ENCODE data around the gene SZT2.
"Not testable (repeated sequence)": the region's sequence is repeated elsewhere in the genome, so short reads cannot be mapped to it uniquely, and the experiment has no call there.

Gene SZT2

GRCh38 chr1:43454270-43455011, 64.7 kb downstream of the SZT2 start:
- Mint-ChIP-seq H3K4me1 (ENCODE audit: low read depth) (peaks cover 21% of the 10 kb centered on the region), H3K36me3 (peaks cover 3% of the 10 kb centered on the region), H3K27ac (peak overlapping the region; percentile 82), H3K27me3 (peaks cover 16% of the 10 kb centered on the region), H3K9me3 (ENCODE audit: low read depth) (no peaks in the 10 kb centered on the region), H3K4me3 (peak overlapping the region; percentile 91)

GRCh38 chr1:43455213-43455889, 65.7 kb downstream of the SZT2 start:
- Mint-ChIP-seq H3K4me3 (no peak overlapping the region), H3K4me1 (ENCODE audit: low read depth) (peaks cover 21% of the 10 kb centered on the region)

GRCh38 chr1:43458379-43458778, 68.7 kb downstream of the SZT2 start:
- Mint-ChIP-seq H3K27me3 (peaks cover 16% of the 10 kb centered on the region), H3K4me1 (ENCODE audit: low read depth) (peaks cover 14% of the 10 kb centered on the region)
- H3K27ac Mint-ChIP-seq; H3K4me3 Mint-ChIP-seq; H3K9me3 Mint-ChIP-seq (ENCODE audit: low read depth); H3K36me3 Mint-ChIP-seq: not testable (repeated sequence)

More at GRCh38 chr1:43455213-43455889, 65.7 kb downstream of the SZT2 start:
- Mint-ChIP-seq H3K36me3 (peaks cover 3% of the 10 kb centered on the region), H3K9me3 (ENCODE audit: low read depth) (no peaks in the 10 kb centered on the region), H3K27ac (no peak overlapping the region), H3K27me3 (peaks cover 16% of the 10 kb centered on the region)

- Mint-ChIP-seq H3K36me3 (no peaks in the 10 kb centered on the region), H3K4me1 (ENCODE audit: low read depth) (peaks cover under 1% of the 10 kb centered on the region), H3K27ac (no peak overlapping the region), H3K4me3 (no peak overlapping the region), H3K9me3 (ENCODE audit: low read depth) (no peaks in the 10 kb centered on the region), H3K27me3 (peaks cover 9% of the 10 kb centered on the region)
Measured at GRCh38 chr1:43460988-43461693, 71.4 kb downstream of the SZT2 start.

- H3K4me3 Mint-ChIP-seq = no peak overlapping the region
- H3K27me3 Mint-ChIP-seq = no peaks in the 10 kb centered on the region
- no peaks in the 10 kb centered on the region for H3K36me3 Mint-ChIP-seq
- H3K9me3 Mint-ChIP-seq (ENCODE audit: low read depth) = no peaks in the 10 kb centered on the region
- peaks cover 3% of the 10 kb centered on the region for H3K4me1 Mint-ChIP-seq (ENCODE audit: low read depth)
- no peak overlapping the region for H3K27ac Mint-ChIP-seq
Measured at GRCh38 chr1:43463479-43463878, 73.8 kb downstream of the SZT2 start.

- no peak overlapping the region for H3K4me3 Mint-ChIP-seq
- no peak overlapping the region for H3K27ac Mint-ChIP-seq
- no peaks in the 10 kb centered on the region for H3K9me3 Mint-ChIP-seq (ENCODE audit: low read depth)
- no peaks in the 10 kb centered on the region for H3K27me3 Mint-ChIP-seq
- peaks cover 3% of the 10 kb centered on the region for H3K4me1 Mint-ChIP-seq (ENCODE audit: low read depth)
- H3K36me3 Mint-ChIP-seq = no peaks in the 10 kb centered on the region
Measured at GRCh38 chr1:43464681-43465504, 75.2 kb downstream of the SZT2 start.

- Mint-ChIP-seq H3K27ac (no peak overlapping the region), H3K4me3 (no peak overlapping the region), H3K9me3 (ENCODE audit: low read depth) (no peaks in the 10 kb centered on the region), H3K36me3 (no peaks in the 10 kb centered on the region), H3K27me3 (no peaks in the 10 kb centered on the region), H3K4me1 (ENCODE audit: low read depth) (peaks cover 3% of the 10 kb centered on the region)
Measured at GRCh38 chr1:43465505-43466067, 75.9 kb downstream of the SZT2 start.

- Mint-ChIP-seq H3K4me1 (ENCODE audit: low read depth) (peaks cover 3% of the 10 kb centered on the region), H3K27me3 (no peaks in the 10 kb centered on the region), H3K36me3 (no peaks in the 10 kb centered on the region), H3K27ac (no peak overlapping the region), H3K9me3 (ENCODE audit: low read depth) (no peaks in the 10 kb centered on the region), H3K4me3 (no peak overlapping the region)
Measured at GRCh38 chr1:43466403-43466802, 76.7 kb downstream of the SZT2 start.

- no peak overlapping the region for H3K4me3 Mint-ChIP-seq
- H3K27me3 Mint-ChIP-seq = no peaks in the 10 kb centered on the region
- no peaks in the 10 kb centered on the region for H3K36me3 Mint-ChIP-seq
- H3K9me3 Mint-ChIP-seq (ENCODE audit: low read depth) = no peaks in the 10 kb centered on the region
- peaks cover 3% of the 10 kb centered on the region for H3K4me1 Mint-ChIP-seq (ENCODE audit: low read depth)
- H3K27ac Mint-ChIP-seq = no peak overlapping the region
Measured at GRCh38 chr1:43468414-43468813, 78.7 kb downstream of the SZT2 start.

GRCh38 chr1:43469932-43470331, 80.2 kb downstream of the SZT2 start:
- no peak overlapping the region for H3K4me3 Mint-ChIP-seq
- peaks cover 3% of the 10 kb centered on the region for H3K4me1 Mint-ChIP-seq (ENCODE audit: low read depth)
- no peaks in the 10 kb centered on the region for H3K36me3 Mint-ChIP-seq
- H3K9me3 Mint-ChIP-seq (ENCODE audit: low read depth) = no peaks in the 10 kb centered on the region
- H3K27me3 Mint-ChIP-seq = no peaks in the 10 kb centered on the region
- H3K27ac Mint-ChIP-seq = no peak overlapping the region

GRCh38 chr1:43472087-43472462, 82.4 kb downstream of the SZT2 start:
- no peaks in the 10 kb centered on the region for H3K9me3 Mint-ChIP-seq (ENCODE audit: low read depth)
- no peak overlapping the region for H3K4me3 Mint-ChIP-seq
- no peaks in the 10 kb centered on the region for H3K4me1 Mint-ChIP-seq (ENCODE audit: low read depth)
- no peaks in the 10 kb centered on the region for H3K36me3 Mint-ChIP-seq
- no peak overlapping the region for H3K27ac Mint-ChIP-seq
- no peaks in the 10 kb centered on the region for H3K27me3 Mint-ChIP-seq

GRCh38 chr1:43472463-43473151, 82.9 kb downstream of the SZT2 start:
- H3K36me3 Mint-ChIP-seq; H3K27me3 Mint-ChIP-seq; H3K27ac Mint-ChIP-seq; H3K4me3 Mint-ChIP-seq; H3K4me1 Mint-ChIP-seq (ENCODE audit: low read depth); H3K9me3 Mint-ChIP-seq (ENCODE audit: low read depth): not testable (repeated sequence)

GRCh38 chr1:43473463-43473862, 83.8 kb downstream of the SZT2 start:
- H3K4me3 Mint-ChIP-seq = no peak overlapping the region
- no peaks in the 10 kb centered on the region for H3K36me3 Mint-ChIP-seq
- H3K9me3 Mint-ChIP-seq (ENCODE audit: low read depth) = no peaks in the 10 kb centered on the region
- no peaks in the 10 kb centered on the region for H3K4me1 Mint-ChIP-seq (ENCODE audit: low read depth)
- H3K27ac Mint-ChIP-seq = no peak overlapping the region
- H3K27me3 Mint-ChIP-seq = no peaks in the 10 kb centered on the region

Measured in activated naive CD8-positive, alpha-beta T cell (primary cell).